Gastrocnemius medialis (tissue), 4 donors: Measurements from ENCODE around the gene CBR1.

Experiments used
- CTCF ChIP-seq, 5 experiments: fragments of 450-650 bp in 3 of 5; fragments of 200-600 bp in 2 of 5; sonication (generic) in 2 of 5; IDR thresholded peaks in 4 of 5; conservative IDR thresholded peaks in 1 of 5; 1 replicate in 4 of 5; 2 replicates in 1 of 5; pipeline ENCODE4 v1.5.1; 2016 to 2019; ENCODE audit warnings: antibody characterized with exemption in 5 of 5, mild to moderate bottlenecking in 3 of 5, moderate library complexity in 3 of 5
- POLR2A ChIP-seq, 2 donors: fragments of 450-650 bp; IDR thresholded peaks; one replicate each; pipeline ENCODE4 v1.6.1; 2017; ENCODE audit warnings: antibody characterized with exemption in 2 of 2, mild to moderate bottlenecking in 2 of 2, moderate library complexity in 2 of 2

- no peak for TF ChIP-seq POLR2A (IDR thresholded peaks at IDR 0.05)
- TF ChIP-seq CTCF (IDR thresholded peaks at IDR 0.05 in 4 of 5, conservative IDR thresholded peaks at IDR 0.05 in 1 of 5) = no peak
Observed at GRCh38 chr21:36029309-36029708, 40.5 kb upstream of the CBR1 start.
